CD4-positive, alpha-beta memory T cell (primary cell): ENCODE measurements around the gene PRKRIP1. TPM values are rescaled to one million over a fixed set of nuclear protein-coding genes. Genes with fewer than 3 reads are reported as not detected.

Source experiments
- CTCF ChIA-PET: fragments of 350-600 bp; sonication (Branson Sonifier 250); formaldehyde crosslinking; loops from one replicate; lab custom pipeline; 2021; ENCODE audit warnings: inconsistent platforms; ENCODE audit not compliant: partially characterized antibody; lab: Charles Lee
- POLR2A ChIA-PET: fragments of 350-600 bp; sonication (Branson Sonifier 250); formaldehyde crosslinking; loops from one replicate; lab custom pipeline; 2021; ENCODE audit not compliant: partially characterized antibody; lab: Charles Lee
- DNase-seq, 5 donors: peaks; one replicate each; pipeline versions ENCODE4 v3.0.0 to v3.0.0-alpha.2; 2020 to 2022; ENCODE audit warnings: mixed read lengths in 1 of 5
- H3K27ac ChIP-seq: one replicate; pipeline ENCODE4 v1.7.0; 2013; ENCODE audit warnings: low read depth, low read length
- H3K27me3 ChIP-seq: 2 replicates; pipeline ENCODE4 v1.7.0; 2013; ENCODE audit warnings: mild to moderate bottlenecking, low read length, moderate library complexity; ENCODE audit not compliant: insufficient read depth
- H3K36me3 ChIP-seq: 2 replicates; pipeline ENCODE4 v1.7.0; 2013; ENCODE audit warnings: mild to moderate bottlenecking, low read length, moderate library complexity; ENCODE audit not compliant: insufficient read depth
- H3K4me1 ChIP-seq: 2 replicates; pipeline ENCODE4 v1.7.0; 2013; ENCODE audit warnings: mild to moderate bottlenecking, low read length, moderate library complexity; ENCODE audit not compliant: insufficient read depth
- H3K4me3 ChIP-seq, 2 donors: one replicate each; pipeline ENCODE4 v1.7.0; 2013; ENCODE audit warnings: low read length in 2 of 2, mild to moderate bottlenecking in 1 of 2
- H3K9me3 ChIP-seq, 2 donors: one replicate each; pipeline ENCODE4 v1.7.0; 2013; ENCODE audit warnings: low read length in 2 of 2, control low read depth in 1 of 2; ENCODE audit not compliant: control insufficient read depth in 1 of 2
- H3K27ac Mint-ChIP-seq, 7 donors: one replicate each; pipeline ENCODE4 v1.8.0; 2020 to 2021; ENCODE audit warnings: mixed read lengths in 7 of 7, mild to moderate bottlenecking in 6 of 7, inconsistent platforms in 3 of 7, moderate library complexity in 3 of 7
- H3K27me3 Mint-ChIP-seq, 2 donors: one replicate each; pipeline ENCODE4 v1.8.0; 2020 to 2021; ENCODE audit warnings: mixed read lengths in 2 of 2
- H3K36me3 Mint-ChIP-seq, 2 donors: one replicate each; pipeline ENCODE4 v1.8.0; 2020 to 2021; ENCODE audit warnings: mixed read lengths in 2 of 2, inconsistent platforms in 1 of 2, mild to moderate bottlenecking in 1 of 2
- H3K4me1 Mint-ChIP-seq, 4 donors: one replicate each; pipeline ENCODE4 v1.8.0; 2020 to 2021; ENCODE audit warnings: mixed read lengths in 4 of 4, mild to moderate bottlenecking in 1 of 4
- H3K4me3 Mint-ChIP-seq, 8 donors: one replicate each; pipeline ENCODE4 v1.8.0; 2020 to 2021; ENCODE audit warnings: mixed read lengths in 8 of 8, mild to moderate bottlenecking in 7 of 8, moderate library complexity in 6 of 8, inconsistent platforms in 3 of 8
- H3K9me3 Mint-ChIP-seq, 8 donors: one replicate each; pipeline ENCODE4 v1.8.0; 2020 to 2021; ENCODE audit warnings: mixed read lengths in 8 of 8, mild to moderate bottlenecking in 5 of 8, inconsistent platforms in 3 of 8, moderate library complexity in 1 of 8
- intact Hi-C: fragments of 100-400 bp; cut with micrococcal nuclease; formaldehyde crosslinking; loops from one replicate; pipeline ENCODE4 v1.15.1; 2023
- polyA plus RNA-seq, 2 donors: library from polyadenylated mRNA; unstranded; fragments of 300-500 nt; fragmentation: Illumina TruSeq; gene quantifications; one replicate each; pipeline ENCODE4 v1.2.3, GENCODE V29; 2021
- total RNA-seq, 2 experiments: library from RNA; stranded (reverse); gene quantifications; one replicate each; pipeline ENCODE4 v1.2.3, GENCODE V29; 2021

Gene PRKRIP1
- total and polyA plus RNA-seq, 4 experiments from 2014 or later = 9.7 to 47.6 (median 32.4) TPM

GRCh38 chr7:102390697-102391484, 5.3 kb upstream of the PRKRIP1 start:
- Histone ChIP-seq H3K9me3 (no peaks in the 10 kb centered on the region), H3K36me3 (peaks cover 6% of the 10 kb centered on the region), H3K4me3 (no peak overlapping the region), H3K27me3 (no peaks in the 10 kb centered on the region), H3K27ac (no peak overlapping the region), H3K4me1 (peaks cover 6% of the 10 kb centered on the region)
- Mint-ChIP-seq H3K27ac (peak overlapping the region in 1 of 7 donors; percentile 37), H3K27me3 (no peaks in the 10 kb centered on the region), H3K9me3 (no peaks in the 10 kb centered on the region), H3K4me3 (no peak overlapping the region), H3K4me1 (peaks cover 5 to 8% (median 6%) of the 10 kb centered on the region in 4 donors), H3K36me3 (peaks cover 9 to 15% of the 10 kb centered on the region in 2 donors)
- peak; percentile 57 to 63 (median 60) for DNase-seq
- intact Hi-C loops = loop anchor here (2.0 kb wide), 1 partner anchor 848 kb away; no protein-coding TSS in a partner anchor
- POLR2A ChIA-PET = no interaction called here
- CTCF ChIA-PET = interaction anchor here (1.0 to 4.1 kb wide), 7 partner anchors 12 to 111 kb away, joined by 3 to 59 read pairs (median 6); no protein-coding TSS in a partner anchor

- Histone ChIP-seq H3K9me3 (no peaks in the 10 kb centered on the region), H3K36me3 (no peaks in the 10 kb centered on the region), H3K27me3 (no peaks in the 10 kb centered on the region), H3K4me3 (no peak overlapping the region), H3K4me1 (peaks cover 13% of the 10 kb centered on the region), H3K27ac (no peak overlapping the region)
- CTCF ChIA-PET = interaction anchor here (4.1 kb wide), 1 partner anchor 113 kb away, joined by 59 read pairs; no protein-coding TSS in a partner anchor
- H3K36me3 Mint-ChIP-seq = peaks cover 6 to 16% of the 10 kb centered on the region in 2 donors
- H3K4me1 Mint-ChIP-seq = peaks cover 13 to 20% (median 16%) of the 10 kb centered on the region in 4 donors
- peak overlapping the region in 3 of 7 donors; percentile 47 to 63 (median 57) for H3K27ac Mint-ChIP-seq
- POLR2A ChIA-PET = no interaction called here
- H3K9me3 Mint-ChIP-seq = no peaks in the 10 kb centered on the region
- intact Hi-C loops = no loop called here
- no peaks in the 10 kb centered on the region for H3K27me3 Mint-ChIP-seq
- DNase-seq = no peak
- H3K4me3 Mint-ChIP-seq = no peak overlapping the region
These were observed 3.8 kb upstream of the PRKRIP1 start for GRCh38 chr7:102392330-102392729.

GRCh38 chr7:102393467-102393866, 2.7 kb upstream of the PRKRIP1 start:
- CTCF ChIA-PET = interaction anchor here (1.6 to 4.1 kb wide), 2 partner anchors 30 to 114 kb away, joined by 4 to 59 read pairs; no protein-coding TSS in a partner anchor
- no peaks in the 10 kb centered on the region for H3K9me3 ChIP-seq
- H3K4me1 ChIP-seq = peaks cover 17% of the 10 kb centered on the region
- no peaks in the 10 kb centered on the region for H3K27me3 Mint-ChIP-seq
- H3K27ac ChIP-seq = no peak overlapping the region
- DNase-seq = no peak
- POLR2A ChIA-PET = no interaction called here
- H3K9me3 Mint-ChIP-seq = no peaks in the 10 kb centered on the region
- no peaks in the 10 kb centered on the region for H3K36me3 ChIP-seq
- peaks cover 9 to 16% of the 10 kb centered on the region in 2 donors for H3K36me3 Mint-ChIP-seq
- intact Hi-C loops = no loop called here
- H3K4me1 Mint-ChIP-seq = peaks cover 15 to 26% (median 19%) of the 10 kb centered on the region in 4 donors
- no peak overlapping the region for H3K4me3 ChIP-seq
- H3K27ac Mint-ChIP-seq = peak overlapping the region in 1 of 7 donors; percentile 46
- H3K4me3 Mint-ChIP-seq = peak overlapping the region in 4 of 8 donors; percentile 15 to 55 (median 34)
- H3K27me3 ChIP-seq = no peaks in the 10 kb centered on the region

GRCh38 chr7:102395592-102395872, 631 bp upstream of the PRKRIP1 start:
- H3K9me3 Mint-ChIP-seq = no peaks in the 10 kb centered on the region
- H3K36me3 Mint-ChIP-seq = peaks cover 18 to 24% of the 10 kb centered on the region in 2 donors
- no peaks in the 10 kb centered on the region for H3K27me3 Mint-ChIP-seq
- Histone ChIP-seq H3K27me3 (no peaks in the 10 kb centered on the region), H3K9me3 (no peaks in the 10 kb centered on the region), H3K27ac (peak overlapping the region; percentile 91), H3K4me1 (peaks cover 17% of the 10 kb centered on the region), H3K4me3 (peak overlapping the region; percentile 67 to 97), H3K36me3 (peaks cover 11% of the 10 kb centered on the region)
- ChIA-PET POLR2A (interaction anchor here (0.7 to 4.7 kb wide), 17 partner anchors 8 to 679 kb away, joined by 3 to 37 read pairs (median 7); partner anchors contain the start of genes ALKBH4, ARMC10, FAM185A and FBXL13), CTCF (interaction anchor here (0.7 to 3.0 kb wide), 14 partner anchors 9 to 116 kb away, joined by 3 to 12 read pairs (median 4); partner anchors contain the start of genes ALKBH4 and LRWD1)
- intact Hi-C loops = loop anchor here (5.0 kb wide), 1 partner anchor 352 kb away; the partner anchor contains the start of gene FAM185A
- peaks cover 15 to 30% (median 18%) of the 10 kb centered on the region in 4 donors for H3K4me1 Mint-ChIP-seq
- peak overlapping the region; percentile 96 to 99 (median 96) for H3K4me3 Mint-ChIP-seq
- H3K27ac Mint-ChIP-seq = peak overlapping the region; percentile 91 to 99 (median 98)
- DNase-seq = no peak

GRCh38 chr7:102396710-102397019, 502 bp downstream of the PRKRIP1 start:
- ChIA-PET POLR2A (interaction anchor here (0.5 to 4.7 kb wide), 16 partner anchors 9 to 352 kb away, joined by 3 to 37 read pairs (median 6); partner anchors contain the start of genes ALKBH4, FAM185A, LRWD1 and ORAI2), CTCF (interaction anchor here (0.8 to 3.0 kb wide), 5 partner anchors 11 to 53 kb away, joined by 3 to 12 read pairs (median 5); no protein-coding TSS in a partner anchor)
- Histone ChIP-seq H3K4me3 (peak overlapping the region; percentile 67 to 99), H3K4me1 (peaks cover 17% of the 10 kb centered on the region), H3K27me3 (no peaks in the 10 kb centered on the region), H3K36me3 (peaks cover 20% of the 10 kb centered on the region), H3K27ac (peak overlapping the region; percentile 91), H3K9me3 (no peaks in the 10 kb centered on the region)
- Mint-ChIP-seq H3K9me3 (no peaks in the 10 kb centered on the region), H3K27me3 (no peaks in the 10 kb centered on the region), H3K36me3 (peaks cover 24 to 29% of the 10 kb centered on the region in 2 donors), H3K4me3 (peak overlapping the region; percentile 96 to 99 (median 96)), H3K27ac (peak overlapping the region; percentile 91 to 99 (median 98)), H3K4me1 (peaks cover 15 to 30% (median 19%) of the 10 kb centered on the region in 4 donors)
- no peak for DNase-seq
- intact Hi-C loops = loop anchor here (1.0 to 5.0 kb wide), 4 partner anchors 30 to 351 kb away; partner anchors contain the start of genes ALKBH4, FAM185A and LRWD1

- intact Hi-C loops = loop anchor here (5.0 kb wide), 1 partner anchor 349 kb away; the partner anchor contains the start of gene FAM185A
- Histone ChIP-seq H3K27me3 (no peaks in the 10 kb centered on the region), H3K9me3 (no peaks in the 10 kb centered on the region), H3K36me3 (peaks cover 33% of the 10 kb centered on the region), H3K4me3 (no peak overlapping the region), H3K27ac (no peak overlapping the region), H3K4me1 (peaks cover 17% of the 10 kb centered on the region)
- Mint-ChIP-seq H3K4me1 (peaks cover 13 to 30% (median 19%) of the 10 kb centered on the region in 4 donors), H3K27me3 (no peaks in the 10 kb centered on the region), H3K27ac (peak overlapping the region in 1 of 7 donors; percentile 12), H3K4me3 (no peak overlapping the region), H3K36me3 (peaks cover 28 to 37% of the 10 kb centered on the region in 2 donors), H3K9me3 (no peaks in the 10 kb centered on the region)
- ChIA-PET CTCF (interaction anchor here (1.0 to 1.8 kb wide), 4 partner anchors 18 to 54 kb away, joined by 3 to 8 read pairs (median 4); no protein-coding TSS in a partner anchor), POLR2A (interaction anchor here (0.7 to 4.7 kb wide), 3 partner anchors 16 to 54 kb away, joined by 3 to 37 read pairs (median 3); no protein-coding TSS in a partner anchor)
- DNase-seq = no peak
These were observed 2.4 kb downstream of the PRKRIP1 start for GRCh38 chr7:102398543-102398942.
